GM19193 (cell line): ENCODE data around the gene ATAD3B.

Experiments
- POLR2A ChIP-seq: IDR thresholded peaks from 4 replicates; pipeline ENCODE4 v1.6.1; 2011; ENCODE audit not compliant: insufficient read depth, insufficient read length; ENCODE audit errors: extremely low read depth

Gene ATAD3B

DNA sequence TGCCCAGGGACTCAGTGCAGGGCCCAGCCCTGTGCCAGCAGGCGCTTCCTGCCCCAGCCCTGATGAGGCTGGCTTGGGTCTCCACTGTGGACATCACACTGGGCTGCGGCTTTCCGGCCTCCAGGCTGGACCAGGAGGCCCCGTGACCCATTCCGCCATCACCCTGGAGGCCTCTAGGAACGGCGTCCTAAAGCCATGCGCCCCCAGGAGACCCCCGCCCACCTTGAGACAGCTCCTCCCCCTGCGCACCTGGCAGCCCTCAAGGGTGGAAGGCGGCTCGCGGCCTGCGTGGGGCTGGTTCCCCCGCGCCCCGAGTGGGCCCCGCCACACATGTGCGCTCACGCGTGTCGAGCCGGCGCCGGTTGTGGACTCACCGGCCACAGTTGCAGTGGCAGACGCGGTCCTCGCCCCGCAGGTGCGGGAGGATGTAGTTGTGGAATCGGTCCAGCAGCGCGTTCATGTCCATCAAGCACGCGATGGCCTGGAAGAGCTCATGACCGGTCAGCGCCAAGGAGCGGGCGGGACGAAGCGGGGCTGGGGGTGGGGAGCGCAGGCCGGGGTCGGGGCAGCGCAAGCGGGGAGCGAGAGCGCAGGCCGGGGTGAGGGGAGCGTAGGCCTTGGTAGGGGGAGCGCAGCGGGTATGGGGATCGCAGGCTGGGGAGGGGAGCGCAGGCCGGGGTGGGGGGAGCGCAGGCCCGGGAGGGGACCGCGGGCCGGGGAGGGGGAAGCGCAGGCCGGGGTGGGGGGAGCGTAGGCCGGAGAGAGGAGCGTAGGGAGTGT is 67.9 kb downstream of the ATAD3B start:
- no peak for TF ChIP-seq POLR2A

DNA sequence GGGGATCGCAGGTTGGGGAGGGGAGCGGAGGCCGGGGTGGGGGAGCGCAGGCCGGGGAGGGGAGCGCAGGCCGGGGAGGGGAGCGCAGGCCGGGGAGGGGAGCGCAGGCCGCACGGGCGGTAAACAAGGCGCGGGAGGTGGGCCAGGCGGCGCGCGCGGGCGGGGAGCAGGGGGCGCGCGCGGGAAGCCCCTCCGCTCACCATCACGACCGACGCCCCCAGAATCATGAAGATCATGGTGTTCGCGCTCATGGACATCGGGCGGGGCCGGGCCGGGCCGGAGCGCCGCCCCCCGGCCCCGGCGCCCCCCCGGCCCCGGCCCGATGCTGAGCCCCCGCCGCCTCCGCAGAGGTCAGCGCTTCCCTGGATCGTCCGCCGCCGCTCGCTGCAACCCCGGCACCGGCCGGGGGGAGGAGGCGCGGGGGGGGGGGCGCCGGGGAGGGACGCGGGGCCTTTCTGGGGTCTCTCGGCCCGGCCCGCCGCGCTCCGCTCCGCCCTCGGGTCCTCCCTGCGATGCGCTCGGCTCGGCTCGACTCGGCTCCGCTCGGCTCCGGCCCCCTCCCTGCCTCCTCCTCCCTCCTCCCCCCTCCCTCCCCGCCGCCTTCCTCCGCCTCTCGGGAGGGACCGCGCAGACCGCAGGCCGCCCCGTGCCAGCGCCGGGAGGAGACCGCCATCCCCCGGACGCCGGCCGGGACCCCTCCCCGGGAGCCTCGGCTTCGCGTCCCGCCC is 68.7 kb downstream of the ATAD3B start, which contains the start of gene TMEM240:
TMEM240 (minus strand) TSS at position 535 of the 728 bp plus-strand sequence; CDS start at position 257, 278 bp downstream.
- TF ChIP-seq POLR2A = no peak

DNA sequence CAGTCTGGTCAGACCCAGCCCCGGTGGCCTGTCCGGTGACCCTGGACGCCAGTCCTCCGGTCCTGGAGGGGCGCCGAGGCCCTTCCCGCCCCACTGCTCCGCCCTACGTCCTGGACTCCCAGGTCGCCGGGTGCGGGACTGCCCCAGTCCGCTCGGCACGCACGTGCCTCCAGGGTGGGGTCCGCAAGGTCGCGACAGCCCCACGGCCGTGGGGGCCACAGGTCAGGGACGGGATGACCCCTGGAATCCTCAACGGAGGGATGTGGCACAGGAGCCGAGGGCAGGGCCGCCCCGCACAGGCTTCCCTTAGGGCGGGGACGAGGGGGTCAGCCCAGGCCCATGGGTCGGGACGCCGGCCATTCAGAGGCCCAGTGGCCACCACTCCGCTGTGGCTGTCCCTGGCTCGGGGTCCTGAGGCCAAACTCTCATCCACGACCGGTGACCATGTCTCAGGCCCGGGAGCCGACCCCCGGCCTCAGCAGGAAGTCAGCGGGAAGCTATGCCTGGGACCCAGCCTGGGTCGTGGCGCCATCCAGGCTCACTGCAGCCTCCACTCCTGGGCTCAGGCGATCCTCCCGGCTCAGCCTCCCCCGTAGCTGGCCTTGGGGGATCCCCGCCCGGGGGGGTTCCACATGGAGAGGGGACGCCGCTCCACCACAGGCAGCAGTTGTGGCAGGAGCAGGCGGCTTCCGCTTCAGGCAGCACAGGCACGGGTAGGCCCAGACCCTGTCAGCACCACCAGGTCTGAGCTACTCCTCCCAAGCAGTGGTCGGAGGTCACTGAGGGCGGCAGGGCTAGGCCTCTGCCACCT is 69.5 kb downstream of the ATAD3B start:
- no peak for TF ChIP-seq POLR2A

DNA sequence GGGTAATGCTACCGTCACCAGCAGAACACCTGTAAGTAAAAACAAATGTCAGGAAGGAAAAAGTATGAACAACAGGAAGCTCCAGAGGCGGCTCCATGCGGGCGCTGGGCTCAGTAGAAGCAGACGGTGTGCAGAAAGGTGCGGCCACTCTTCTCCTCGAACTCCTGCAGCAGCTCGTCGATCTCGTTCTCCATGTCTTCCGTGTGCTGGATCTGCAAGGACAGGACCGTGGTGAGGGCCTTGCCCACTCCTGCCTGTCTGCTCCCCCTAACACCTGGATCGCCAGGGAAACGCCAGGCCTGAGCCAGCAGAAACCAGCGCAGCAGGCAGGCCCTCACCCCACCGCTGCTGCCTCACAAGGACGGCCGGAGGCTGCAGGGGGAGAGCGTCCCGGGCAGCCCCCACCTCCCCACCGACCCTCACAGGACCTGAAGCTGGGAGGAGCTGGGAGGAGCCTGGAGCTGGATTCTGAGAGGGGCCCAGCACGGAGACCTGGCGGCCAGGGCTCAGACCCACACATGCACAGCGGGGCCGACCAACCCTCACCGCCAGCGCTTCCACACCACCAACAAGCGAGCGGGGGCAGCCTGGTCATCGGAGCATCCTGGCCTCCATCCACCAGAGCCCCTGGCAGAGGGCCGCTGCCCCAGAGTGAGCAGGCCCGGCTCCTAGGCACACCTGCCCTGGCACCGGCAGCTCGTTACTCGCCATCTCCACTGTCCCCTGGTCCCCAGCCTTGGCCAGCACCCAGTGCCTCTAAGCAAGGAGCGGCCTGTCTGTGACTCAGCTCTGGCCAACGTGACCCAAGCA is 70.6 kb downstream of the ATAD3B start:
- no peak for TF ChIP-seq POLR2A

DNA sequence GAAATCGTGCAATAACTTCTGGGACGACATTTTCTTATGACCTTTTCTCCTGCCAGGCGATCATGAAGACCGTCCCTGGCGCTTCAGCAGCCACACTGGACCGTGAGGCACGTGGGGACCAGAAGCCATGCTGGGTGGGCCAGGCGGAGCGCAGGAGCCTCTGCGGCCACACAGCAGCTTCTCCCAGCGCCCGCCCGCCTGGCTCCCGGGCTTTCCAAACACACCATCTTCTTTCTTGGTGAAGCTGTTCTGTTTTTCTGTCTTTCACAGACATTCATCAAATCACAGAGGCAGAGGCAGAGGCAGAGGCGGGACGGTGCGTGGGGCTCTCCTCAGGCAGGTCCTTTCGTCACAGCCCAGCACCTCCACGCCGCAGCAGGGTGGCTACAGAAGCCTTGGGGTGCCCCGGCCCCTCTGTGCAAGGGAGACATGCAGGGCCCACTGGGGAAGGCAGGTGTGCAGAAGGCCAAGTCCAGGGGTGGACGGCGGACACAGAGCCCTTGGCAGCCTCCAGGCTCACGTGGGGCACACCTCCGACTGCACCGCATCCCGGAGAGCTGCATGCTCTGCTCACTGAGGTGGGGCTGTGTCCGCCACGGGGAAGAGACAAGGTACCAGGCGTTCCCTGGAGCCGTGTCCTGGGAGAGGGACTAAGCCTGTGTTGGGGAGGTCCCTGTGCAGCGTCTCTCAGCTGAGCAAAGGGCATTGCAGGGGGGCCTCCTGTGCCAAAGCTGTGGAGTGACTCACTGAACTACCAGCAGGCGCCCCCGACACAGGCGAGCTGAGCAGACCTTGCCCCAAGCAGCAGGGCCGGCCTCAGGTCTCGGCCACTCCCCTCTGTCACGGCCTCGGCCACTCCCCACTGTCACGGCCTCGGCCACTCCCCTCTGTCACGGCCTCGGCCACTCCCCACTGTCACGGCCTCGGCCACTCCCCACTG is 71.5 kb downstream of the ATAD3B start:
- TF ChIP-seq POLR2A = no peak

DNA sequence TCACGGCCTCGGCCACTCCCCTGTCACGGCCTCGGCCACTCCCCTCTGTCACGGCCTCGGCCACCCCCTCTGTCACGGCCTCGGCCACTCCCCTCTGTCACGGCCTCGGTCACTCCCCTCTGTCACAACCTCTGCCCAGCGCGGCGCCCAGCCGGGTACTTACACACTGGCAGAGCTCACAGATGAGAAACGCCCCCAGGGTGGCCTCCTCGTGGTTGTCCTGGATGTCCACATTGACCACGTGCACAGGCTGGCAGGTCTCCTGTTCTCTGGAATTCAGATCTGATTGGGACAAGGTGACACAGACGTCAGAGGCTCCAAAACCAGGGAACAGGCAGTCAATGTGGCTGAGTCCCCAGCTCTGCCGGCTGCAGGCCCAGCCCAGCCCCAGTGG is 72.1 kb downstream of the ATAD3B start:
- TF ChIP-seq POLR2A = no peak

DNA sequence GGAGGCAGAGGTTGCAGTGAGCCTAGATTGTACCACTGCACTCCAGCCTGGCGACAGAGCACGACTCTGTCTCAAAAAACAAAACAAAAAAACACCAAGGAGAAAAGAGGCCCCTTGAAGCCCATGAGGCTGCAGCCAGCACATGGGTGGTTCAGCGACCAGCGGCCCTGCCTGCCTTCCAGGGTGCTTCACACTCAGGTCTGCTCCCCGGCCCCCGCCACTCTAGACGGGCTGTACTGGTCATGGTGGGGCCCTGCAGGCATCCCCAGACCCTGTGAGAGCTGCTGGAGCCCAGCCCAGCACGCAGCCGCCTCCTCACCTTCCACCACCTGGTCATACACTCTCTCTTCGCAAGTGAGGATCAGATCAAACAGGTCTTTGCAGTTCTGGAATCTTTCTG is 73.0 kb downstream of the ATAD3B start:
- no peak for TF ChIP-seq POLR2A
